Measurements from ENCODE around the gene MUSK.
"Not testable (repeated sequence)": the region's sequence is repeated elsewhere in the genome, so short reads cannot be mapped to it uniquely, and the experiment has no call there.

Gene MUSK

GRCh38 chr9:110777876-110778215 lies 109.3 kb downstream of the MUSK start:
- Histone ChIP-seq H3K9ac (ENCODE audit: low read length in 2 of 2) (no peak overlapping the region), H3K27ac (ENCODE audit: low read length) (no peak overlapping the region), H3K4me3 (ENCODE audit: low read length in 2 of 2) (no peak overlapping the region), H3K27me3 (ENCODE audit: control insufficient read depth in 1 of 2, insufficient read depth in 2 of 2, low read length in 2 of 2) (no peaks in the 10 kb centered on the region), H3K9me3 (ENCODE audit: control insufficient read depth in 2 of 2, low read length in 2 of 2) (no peaks in the 10 kb centered on the region), H3K36me3 (ENCODE audit: control insufficient read depth in 2 of 2, insufficient read depth in 2 of 2, low read length in 2 of 2) (no peaks in the 10 kb centered on the region), H3K4me1 (ENCODE audit: control insufficient read depth, insufficient read depth, low read length) (no peaks in the 10 kb centered on the region)

- H3K4me1 ChIP-seq (ENCODE audit: control insufficient read depth, insufficient read depth, low read length): no peaks in the 10 kb centered on the region
- H3K4me3 ChIP-seq (ENCODE audit: low read length in 2 of 2): no peak overlapping the region
- no peaks in the 10 kb centered on the region for H3K27me3 ChIP-seq (ENCODE audit: control insufficient read depth in 1 of 2, insufficient read depth in 2 of 2, low read length in 2 of 2)
- no peaks in the 10 kb centered on the region for H3K9me3 ChIP-seq (ENCODE audit: control insufficient read depth in 2 of 2, low read length in 2 of 2)
- H3K27ac ChIP-seq (ENCODE audit: low read length): no peak overlapping the region
- H3K36me3 ChIP-seq (ENCODE audit: control insufficient read depth in 2 of 2, insufficient read depth in 2 of 2, low read length in 2 of 2): no peaks in the 10 kb centered on the region
- H3K9ac ChIP-seq (ENCODE audit: low read length in 2 of 2): no peak overlapping the region
These were observed 114.1 kb downstream of the MUSK start for GRCh38 chr9:110782701-110783100.

GRCh38 chr9:110784309-110784708 lies 115.7 kb downstream of the MUSK start:
- H3K4me1 ChIP-seq (ENCODE audit: control insufficient read depth, insufficient read depth, low read length): no peaks in the 10 kb centered on the region
- H3K4me3 ChIP-seq (ENCODE audit: low read length in 2 of 2): no peak overlapping the region
- no peak overlapping the region for H3K27ac ChIP-seq (ENCODE audit: low read length)
- no peaks in the 10 kb centered on the region for H3K27me3 ChIP-seq (ENCODE audit: control insufficient read depth in 1 of 2, insufficient read depth in 2 of 2, low read length in 2 of 2)
- no peaks in the 10 kb centered on the region for H3K36me3 ChIP-seq (ENCODE audit: control insufficient read depth in 2 of 2, insufficient read depth in 2 of 2, low read length in 2 of 2)
- H3K9ac ChIP-seq (ENCODE audit: low read length in 2 of 2): no peak overlapping the region
- no peaks in the 10 kb centered on the region for H3K9me3 ChIP-seq (ENCODE audit: control insufficient read depth in 2 of 2, low read length in 2 of 2)

- Histone ChIP-seq H3K9ac (ENCODE audit: low read length in 2 of 2) (no peak overlapping the region), H3K4me3 (ENCODE audit: low read length in 2 of 2) (no peak overlapping the region), H3K27me3 (ENCODE audit: control insufficient read depth in 1 of 2, insufficient read depth in 2 of 2, low read length in 2 of 2) (no peaks in the 10 kb centered on the region), H3K4me1 (ENCODE audit: control insufficient read depth, insufficient read depth, low read length) (no peaks in the 10 kb centered on the region), H3K27ac (ENCODE audit: low read length) (no peak overlapping the region), H3K36me3 (ENCODE audit: control insufficient read depth in 2 of 2, insufficient read depth in 2 of 2, low read length in 2 of 2) (no peaks in the 10 kb centered on the region), H3K9me3 (ENCODE audit: control insufficient read depth in 2 of 2, low read length in 2 of 2) (no peaks in the 10 kb centered on the region)
These were observed 116.6 kb downstream of the MUSK start for GRCh38 chr9:110785166-110785565.

- H3K27me3 ChIP-seq (ENCODE audit: control insufficient read depth in 1 of 2, insufficient read depth in 2 of 2, low read length in 2 of 2); H3K27ac ChIP-seq (ENCODE audit: low read length); H3K36me3 ChIP-seq (ENCODE audit: control insufficient read depth in 2 of 2, insufficient read depth in 2 of 2, low read length in 2 of 2): not testable (repeated sequence)
These were observed 119.8 kb downstream of the MUSK start for GRCh38 chr9:110788396-110788795.

GRCh38 chr9:110788871-110789270 lies 120.3 kb downstream of the MUSK start:
- H3K27me3 ChIP-seq (ENCODE audit: control insufficient read depth in 1 of 2, insufficient read depth in 2 of 2, low read length in 2 of 2): no peaks in the 10 kb centered on the region
- no peak overlapping the region for H3K27ac ChIP-seq (ENCODE audit: low read length)
- no peak overlapping the region for H3K4me3 ChIP-seq (ENCODE audit: low read length in 2 of 2)
- no peaks in the 10 kb centered on the region for H3K4me1 ChIP-seq (ENCODE audit: control insufficient read depth, insufficient read depth, low read length)
- no peaks in the 10 kb centered on the region for H3K36me3 ChIP-seq (ENCODE audit: control insufficient read depth in 2 of 2, insufficient read depth in 2 of 2, low read length in 2 of 2)
- H3K9ac ChIP-seq (ENCODE audit: low read length in 2 of 2): no peak overlapping the region
- H3K9me3 ChIP-seq (ENCODE audit: control insufficient read depth in 2 of 2, low read length in 2 of 2): no peaks in the 10 kb centered on the region

More at GRCh38 chr9:110788396-110788795, 119.8 kb downstream of the MUSK start:
- H3K4me1 ChIP-seq (ENCODE audit: control insufficient read depth, insufficient read depth, low read length); H3K9ac ChIP-seq (ENCODE audit: low read length in 2 of 2); H3K9me3 ChIP-seq (ENCODE audit: control insufficient read depth in 2 of 2, low read length in 2 of 2); H3K4me3 ChIP-seq (ENCODE audit: low read length in 2 of 2): not testable (repeated sequence)

GRCh38 chr9:110797611-110798010 lies 129.0 kb downstream of the MUSK start:
- Histone ChIP-seq H3K27ac (ENCODE audit: low read length) (no peak overlapping the region), H3K9me3 (ENCODE audit: control insufficient read depth in 2 of 2, low read length in 2 of 2) (no peaks in the 10 kb centered on the region), H3K9ac (ENCODE audit: low read length in 2 of 2) (no peak overlapping the region), H3K4me1 (ENCODE audit: control insufficient read depth, insufficient read depth, low read length) (no peaks in the 10 kb centered on the region), H3K4me3 (ENCODE audit: low read length in 2 of 2) (no peak overlapping the region), H3K36me3 (ENCODE audit: control insufficient read depth in 2 of 2, insufficient read depth in 2 of 2, low read length in 2 of 2) (no peaks in the 10 kb centered on the region), H3K27me3 (ENCODE audit: control insufficient read depth in 1 of 2, insufficient read depth in 2 of 2, low read length in 2 of 2) (no peaks in the 10 kb centered on the region)

GRCh38 chr9:110799396-110799795 lies 130.8 kb downstream of the MUSK start:
- H3K27ac ChIP-seq (ENCODE audit: low read length): no peak overlapping the region
- no peaks in the 10 kb centered on the region for H3K4me1 ChIP-seq (ENCODE audit: control insufficient read depth, insufficient read depth, low read length)
- H3K27me3 ChIP-seq (ENCODE audit: control insufficient read depth in 1 of 2, insufficient read depth in 2 of 2, low read length in 2 of 2): no peaks in the 10 kb centered on the region
- H3K4me3 ChIP-seq (ENCODE audit: low read length in 2 of 2): no peak overlapping the region
- H3K36me3 ChIP-seq (ENCODE audit: control insufficient read depth in 2 of 2, insufficient read depth in 2 of 2, low read length in 2 of 2): no peaks in the 10 kb centered on the region
- H3K9me3 ChIP-seq (ENCODE audit: control insufficient read depth in 2 of 2, low read length in 2 of 2): no peaks in the 10 kb centered on the region
- H3K9ac ChIP-seq (ENCODE audit: low read length in 2 of 2): no peak overlapping the region

- no peak overlapping the region for H3K4me3 ChIP-seq (ENCODE audit: low read length in 2 of 2)
- H3K9me3 ChIP-seq (ENCODE audit: control insufficient read depth in 2 of 2, low read length in 2 of 2): no peaks in the 10 kb centered on the region
- no peaks in the 10 kb centered on the region for H3K36me3 ChIP-seq (ENCODE audit: control insufficient read depth in 2 of 2, insufficient read depth in 2 of 2, low read length in 2 of 2)
These were observed 132.8 kb downstream of the MUSK start for GRCh38 chr9:110801426-110801825.

GRCh38 chr9:110802416-110803035 lies 133.9 kb downstream of the MUSK start:
- Histone ChIP-seq H3K4me1 (ENCODE audit: control insufficient read depth, insufficient read depth, low read length) (no peaks in the 10 kb centered on the region), H3K9me3 (ENCODE audit: control insufficient read depth in 2 of 2, low read length in 2 of 2) (no peaks in the 10 kb centered on the region), H3K27me3 (ENCODE audit: control insufficient read depth in 1 of 2, insufficient read depth in 2 of 2, low read length in 2 of 2) (no peaks in the 10 kb centered on the region), H3K9ac (ENCODE audit: low read length in 2 of 2) (no peak overlapping the region), H3K27ac (ENCODE audit: low read length) (no peak overlapping the region), H3K36me3 (ENCODE audit: control insufficient read depth in 2 of 2, insufficient read depth in 2 of 2, low read length in 2 of 2) (no peaks in the 10 kb centered on the region), H3K4me3 (ENCODE audit: low read length in 2 of 2) (no peak overlapping the region)

More at GRCh38 chr9:110801426-110801825, 132.8 kb downstream of the MUSK start:
- Histone ChIP-seq H3K27ac (ENCODE audit: low read length) (no peak overlapping the region), H3K4me1 (ENCODE audit: control insufficient read depth, insufficient read depth, low read length) (no peaks in the 10 kb centered on the region), H3K27me3 (ENCODE audit: control insufficient read depth in 1 of 2, insufficient read depth in 2 of 2, low read length in 2 of 2) (no peaks in the 10 kb centered on the region), H3K9ac (ENCODE audit: low read length in 2 of 2) (no peak overlapping the region)

GRCh38 chr9:110807956-110808598 lies 139.5 kb downstream of the MUSK start:
- H3K36me3 ChIP-seq (ENCODE audit: control insufficient read depth in 2 of 2, insufficient read depth in 2 of 2, low read length in 2 of 2): no peaks in the 10 kb centered on the region
- H3K27ac ChIP-seq (ENCODE audit: low read length): no peak overlapping the region
- no peak overlapping the region for H3K4me3 ChIP-seq (ENCODE audit: low read length in 2 of 2)
- no peak overlapping the region for H3K9ac ChIP-seq (ENCODE audit: low read length in 2 of 2)
- H3K9me3 ChIP-seq (ENCODE audit: control insufficient read depth in 2 of 2, low read length in 2 of 2): no peaks in the 10 kb centered on the region
- H3K27me3 ChIP-seq (ENCODE audit: control insufficient read depth in 1 of 2, insufficient read depth in 2 of 2, low read length in 2 of 2): no peaks in the 10 kb centered on the region
- no peaks in the 10 kb centered on the region for H3K4me1 ChIP-seq (ENCODE audit: control insufficient read depth, insufficient read depth, low read length)

Measured in stomach smooth muscle (tissue), 2 donors.